Mesenchymal stem cell (in vitro differentiated cells and primary cell): ENCODE results near the gene DIPK2A.
A peak's percentile ranks its signal among the peaks of the same experiment; 100 is the strongest.

Experiments used
- DNase-seq: peaks from one replicate; pipeline ENCODE4 v3.0.0-alpha.2; 2013
- H2AFZ ChIP-seq: one replicate; pipeline ENCODE4 v1.6.1; 2013; ENCODE audit warnings: low read depth, mild to moderate bottlenecking, control low read depth, inconsistent platforms, low read length, moderate library complexity
- H2AK5ac ChIP-seq: 2 replicates; pipeline ENCODE4 v1.6.1; 2013; ENCODE audit warnings: low read length, moderate library complexity, mild to moderate bottlenecking, inconsistent platforms; ENCODE audit not compliant: severe bottlenecking
- H2BK120ac ChIP-seq: one replicate; pipeline ENCODE4 v1.6.1; 2013; ENCODE audit warnings: low read depth, mild to moderate bottlenecking, inconsistent platforms, low read length, moderate library complexity
- H2BK12ac ChIP-seq, 2 experiments: one replicate each; pipeline ENCODE4 v1.6.1; 2013; ENCODE audit warnings: inconsistent platforms in 2 of 2, low read length in 2 of 2, mild to moderate bottlenecking in 2 of 2, moderate library complexity in 2 of 2, control low read depth in 1 of 2
- H2BK15ac ChIP-seq: one replicate; pipeline ENCODE4 v1.6.1; 2013; ENCODE audit warnings: mild to moderate bottlenecking, low read depth, inconsistent platforms; ENCODE audit not compliant: poor library complexity, severe bottlenecking
- H2BK5ac ChIP-seq: 2 replicates; pipeline ENCODE4 v1.6.1; 2013; ENCODE audit warnings: low read depth, mild to moderate bottlenecking, low read length, control low read depth, inconsistent platforms; ENCODE audit not compliant: poor library complexity, severe bottlenecking
- H3K14ac ChIP-seq, 2 experiments: one replicate each; pipeline ENCODE4 v1.6.1; 2013; ENCODE audit warnings: inconsistent platforms in 2 of 2, low read length in 2 of 2, control low read depth in 1 of 2, mild to moderate bottlenecking in 1 of 2, moderate library complexity in 1 of 2
- H3K18ac ChIP-seq, 2 experiments: one replicate each; pipeline ENCODE4 v1.6.1; 2013; ENCODE audit warnings: inconsistent platforms in 2 of 2, low read length in 2 of 2, control low read depth in 1 of 2, low read depth in 1 of 2, mild to moderate bottlenecking in 1 of 2
- H3K23ac ChIP-seq, 2 experiments: one replicate each; pipeline ENCODE4 v1.6.1; 2013; ENCODE audit warnings: inconsistent platforms in 2 of 2, low read length in 2 of 2, mild to moderate bottlenecking in 2 of 2, moderate library complexity in 2 of 2, control low read depth in 1 of 2
- H3K27ac ChIP-seq: 2 replicates; pipeline ENCODE4 v1.5.1; 2013; ENCODE audit warnings: mild to moderate bottlenecking, moderate library complexity, low read length, control low read depth, inconsistent platforms; ENCODE audit not compliant: poor library complexity, severe bottlenecking
- H3K27me3 ChIP-seq, 2 experiments: 2 replicates each; pipeline versions ENCODE4 v1.6.1 to v1.7.0; 2013; ENCODE audit warnings: low read length in 2 of 2, mild to moderate bottlenecking in 2 of 2, moderate library complexity in 2 of 2, control low read depth in 1 of 2, inconsistent platforms in 1 of 2; ENCODE audit not compliant: control insufficient read depth in 1 of 2, insufficient read depth in 1 of 2
- H3K36me3 ChIP-seq, 2 experiments: 2 replicates each; pipeline versions ENCODE4 v1.6.1 to v1.7.0; 2013; ENCODE audit warnings: low read length in 2 of 2, control low read depth in 1 of 2, inconsistent platforms in 1 of 2, low read depth in 1 of 2, mild to moderate bottlenecking in 1 of 2; ENCODE audit not compliant: insufficient read depth in 2 of 2, control insufficient read depth in 1 of 2
- H3K4ac ChIP-seq, 2 experiments: one replicate each; pipeline ENCODE4 v1.6.1; 2013; ENCODE audit warnings: inconsistent platforms in 2 of 2, low read length in 2 of 2, mild to moderate bottlenecking in 2 of 2, moderate library complexity in 2 of 2, control low read depth in 1 of 2, low read depth in 1 of 2
- H3K4me1 ChIP-seq: 2 replicates; pipeline ENCODE4 v1.6.1; 2013; ENCODE audit warnings: low read depth, low read length, control low read depth; ENCODE audit not compliant: control insufficient read depth, insufficient read depth
- H3K4me2 ChIP-seq: 2 replicates; pipeline ENCODE4 v1.6.1; 2013; ENCODE audit warnings: low read length, mild to moderate bottlenecking, inconsistent platforms; ENCODE audit not compliant: poor library complexity, severe bottlenecking
- H3K4me3 ChIP-seq, 2 experiments: 2 replicates each; pipeline versions ENCODE4 v1.5.1 to v1.7.0; 2013; ENCODE audit warnings: low read length in 2 of 2, mild to moderate bottlenecking in 2 of 2, control low read depth in 1 of 2, low read depth in 1 of 2; ENCODE audit not compliant: insufficient read depth in 1 of 2
- H3K79me1 ChIP-seq: replicated peaks from 2 replicates; pipeline ENCODE4 v1.6.1; 2013; ENCODE audit warnings: mild to moderate bottlenecking, control low read depth, low read length, inconsistent platforms; ENCODE audit not compliant: poor library complexity, severe bottlenecking
- H3K9ac ChIP-seq: 2 replicates; pipeline ENCODE4 v1.7.0; 2013; ENCODE audit warnings: mild to moderate bottlenecking, low read length, moderate library complexity
- H3K9me3 ChIP-seq: 2 replicates; pipeline ENCODE4 v1.7.0; 2013; ENCODE audit warnings: mild to moderate bottlenecking, low read length; ENCODE audit not compliant: control insufficient read depth
- H4K8ac ChIP-seq: one replicate; pipeline ENCODE4 v1.6.1; 2013; ENCODE audit warnings: inconsistent platforms, mild to moderate bottlenecking, low read length, moderate library complexity
- H4K91ac ChIP-seq: one replicate; pipeline ENCODE4 v1.6.1; 2013; ENCODE audit warnings: mild to moderate bottlenecking, low read length, inconsistent platforms
- WGBS: methylation state at CpG from one replicate; pipeline ENCODE4 v1.1.7; 2013; ENCODE audit warnings: mixed read lengths; 5-methylcytosine and 5-hydroxymethylcytosine counted together

The DIPK2A gene

DNA sequence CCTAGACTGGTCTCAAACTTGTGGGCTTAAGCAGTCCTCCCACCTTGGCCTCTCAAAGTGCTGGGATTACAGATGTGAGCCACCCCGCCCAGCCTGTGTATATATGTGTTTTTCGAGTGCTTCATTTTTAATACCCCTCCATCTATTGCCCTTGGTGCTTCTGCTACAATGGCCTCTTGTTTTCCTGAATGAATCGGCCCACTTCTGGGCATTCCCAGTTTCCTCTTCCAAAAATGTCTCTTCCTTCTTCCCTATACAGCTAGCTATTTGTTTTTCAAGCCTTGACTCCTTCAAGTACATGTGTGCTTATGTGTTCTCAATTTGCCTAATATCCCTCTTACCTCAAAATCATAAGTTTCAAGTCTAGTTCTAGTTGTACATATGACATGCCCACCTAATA is 16.7 kb downstream of the DIPK2A start:
- no peak for DNase-seq
- H3K14ac ChIP-seq: no peak overlapping the region
- H3K9me3 ChIP-seq: peaks cover 1% of the 10 kb centered on the region
- no peak overlapping the region for H3K4me2 ChIP-seq
- no peak overlapping the region for H3K18ac ChIP-seq
- no peak overlapping the region for H4K8ac ChIP-seq
- H3K4me3 ChIP-seq: no peak overlapping the region
- no peak overlapping the region for H2BK15ac ChIP-seq
- no peak overlapping the region for H3K23ac ChIP-seq
- 97% methylated on average over 3 of the region's 3 CpGs for WGBS
- no peak overlapping the region for H2BK5ac ChIP-seq
- H3K79me1 ChIP-seq: peaks cover 16% of the 10 kb centered on the region
- no peak overlapping the region for H2AFZ ChIP-seq
- no peaks in the 10 kb centered on the region for H3K4me1 ChIP-seq
- no peak overlapping the region for H2BK12ac ChIP-seq
- H3K27me3 ChIP-seq: no peaks in the 10 kb centered on the region
- H2AK5ac ChIP-seq: no peak overlapping the region
- H3K4ac ChIP-seq: no peak overlapping the region
- H3K27ac ChIP-seq: no peak overlapping the region
- peaks cover 0 to 4% of the 10 kb centered on the region in 2 experiments for H3K36me3 ChIP-seq
- H4K91ac ChIP-seq: no peak overlapping the region
- H2BK120ac ChIP-seq: no peak overlapping the region
- H3K9ac ChIP-seq: no peak overlapping the region

DNA sequence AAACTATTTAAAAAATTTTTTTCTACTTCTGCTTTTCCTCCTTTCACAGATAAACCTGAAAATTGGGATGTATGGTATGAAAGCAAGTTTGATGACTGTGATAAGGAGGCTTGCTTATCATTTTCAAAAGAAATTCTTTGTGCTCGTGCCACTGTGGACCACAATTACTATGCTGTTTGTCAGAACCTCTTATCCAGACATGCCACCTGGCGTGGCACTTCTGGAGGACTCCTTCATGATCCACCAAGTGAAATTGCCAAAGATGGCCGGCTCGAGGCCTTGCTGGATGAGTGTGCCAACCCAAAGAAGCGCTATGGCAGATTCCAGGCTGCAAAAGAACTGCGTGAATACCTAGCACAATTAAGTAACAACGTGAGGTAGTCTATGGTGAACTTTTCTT is 17.8 kb downstream of the DIPK2A start:
- Histone ChIP-seq H4K8ac (no peak overlapping the region), H3K36me3 (peaks cover 0 to 4% of the 10 kb centered on the region in 2 experiments), H3K4ac (no peak overlapping the region), H2BK15ac (no peak overlapping the region), H4K91ac (no peak overlapping the region), H2AK5ac (no peak overlapping the region), H3K27me3 (no peaks in the 10 kb centered on the region), H3K9ac (no peak overlapping the region), H3K27ac (no peak overlapping the region), H3K4me1 (no peaks in the 10 kb centered on the region), H3K14ac (no peak overlapping the region), H3K4me2 (no peak overlapping the region), H3K9me3 (no peaks in the 10 kb centered on the region), H2BK12ac (no peak overlapping the region), H2AFZ (no peak overlapping the region), H3K79me1 (peaks cover 10% of the 10 kb centered on the region), H3K18ac (no peak overlapping the region), H2BK120ac (no peak overlapping the region), H2BK5ac (no peak overlapping the region), H3K4me3 (no peak overlapping the region), H3K23ac (no peak overlapping the region)
- WGBS: 98% methylated on average over 5 of the region's 7 CpGs
- no peak for DNase-seq

DNA sequence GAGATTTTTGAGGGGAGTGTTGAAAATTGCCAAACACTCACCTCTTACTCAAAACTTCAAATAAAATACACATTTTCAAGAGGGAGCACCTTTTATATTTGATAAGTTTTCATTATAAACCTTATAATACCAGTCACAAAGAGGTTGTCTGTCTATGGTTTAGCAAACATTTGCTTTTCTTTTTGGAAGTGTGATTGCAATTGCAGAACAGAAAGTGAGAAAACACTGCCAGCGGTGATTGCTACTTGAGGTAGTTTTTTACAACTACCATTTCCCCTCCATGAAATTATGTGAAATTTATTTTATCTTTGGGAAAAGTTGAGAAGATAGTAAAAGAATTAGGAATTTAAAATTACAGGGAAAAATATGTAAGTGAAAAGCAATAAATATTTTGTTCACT is 20.1 kb downstream of the DIPK2A start:
- Histone ChIP-seq H3K4me3 (no peak overlapping the region), H2AK5ac (no peak overlapping the region)

DNA sequence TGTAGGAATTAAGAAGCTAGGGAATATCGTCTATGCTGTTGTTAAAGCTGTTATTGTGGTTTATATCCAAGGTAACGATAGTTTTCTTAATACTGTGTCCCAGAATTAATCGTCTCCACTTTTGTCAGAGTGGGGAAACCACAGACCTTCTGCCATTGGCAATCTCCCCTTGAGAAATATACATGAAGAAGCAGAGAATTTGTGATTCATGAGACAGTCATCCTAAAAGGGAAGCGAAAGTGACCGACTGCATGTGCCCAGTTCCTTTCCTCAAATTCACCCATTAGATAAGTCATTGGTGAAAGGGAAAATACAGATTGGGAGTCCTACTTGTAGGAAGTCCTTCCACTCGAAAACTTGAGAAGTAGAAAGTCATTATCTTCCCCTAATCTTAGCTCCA is 26.6 kb downstream of the DIPK2A start:
- no peaks in the 10 kb centered on the region for H3K9me3 ChIP-seq
- no peak overlapping the region for H3K4me3 ChIP-seq
- no peak overlapping the region for H3K9ac ChIP-seq
- H4K8ac ChIP-seq: no peak overlapping the region
- no peak overlapping the region for H2BK5ac ChIP-seq
- H3K4ac ChIP-seq: no peak overlapping the region
- no peak overlapping the region for H3K18ac ChIP-seq
- H2AK5ac ChIP-seq: no peak overlapping the region
- H2BK12ac ChIP-seq: no peak overlapping the region
- no peaks in the 10 kb centered on the region for H3K79me1 ChIP-seq
- no peak overlapping the region for H2AFZ ChIP-seq
- H3K27me3 ChIP-seq: no peaks in the 10 kb centered on the region
- H3K4me1 ChIP-seq: peaks cover 6% of the 10 kb centered on the region
- H3K27ac ChIP-seq: no peak overlapping the region
- no peak overlapping the region for H3K23ac ChIP-seq
- H3K36me3 ChIP-seq: no peaks in the 10 kb centered on the region
- H2BK15ac ChIP-seq: no peak overlapping the region
- DNase-seq: peak; percentile 50
- H4K91ac ChIP-seq: no peak overlapping the region
- 85% methylated on average over 3 of the region's 6 CpGs for WGBS
- no peak overlapping the region for H3K4me2 ChIP-seq
- H3K14ac ChIP-seq: no peak overlapping the region
- H2BK120ac ChIP-seq: no peak overlapping the region

More for the DNA sequence above, 20.1 kb downstream of the DIPK2A start:
- H3K27me3 ChIP-seq: no peaks in the 10 kb centered on the region
- no CpG with 5 or more reads among the region's 1 CpG for WGBS
- no peak overlapping the region for H4K8ac ChIP-seq
- H3K4ac ChIP-seq: no peak overlapping the region
- no peak overlapping the region for H3K9ac ChIP-seq
- H2BK5ac ChIP-seq: no peak overlapping the region
- no peak overlapping the region for H3K14ac ChIP-seq
- H3K4me2 ChIP-seq: no peak overlapping the region
- no peak overlapping the region for H3K18ac ChIP-seq
- no peak overlapping the region for H2BK120ac ChIP-seq
- H2BK15ac ChIP-seq: no peak overlapping the region
- no peaks in the 10 kb centered on the region for H3K4me1 ChIP-seq
- H3K9me3 ChIP-seq: no peaks in the 10 kb centered on the region
- no peak overlapping the region for H3K23ac ChIP-seq
- H3K27ac ChIP-seq: no peak overlapping the region
- DNase-seq: no peak
- peaks cover 0 to 4% of the 10 kb centered on the region in 2 experiments for H3K36me3 ChIP-seq
- peaks cover 4% of the 10 kb centered on the region for H3K79me1 ChIP-seq
- H4K91ac ChIP-seq: no peak overlapping the region
- H2AFZ ChIP-seq: no peak overlapping the region
- no peak overlapping the region for H2BK12ac ChIP-seq
